ENCODE results near the gene ACSS2. TPM values are rescaled to one million over a fixed set of nuclear protein-coding genes. Genes with fewer than 3 reads are reported as not detected.

The ACSS2 gene
- total and polyA plus RNA-seq, 2 of the 8 experiments (the other 6 are each of a cell fraction or from before 2014, with no cell fraction given), result 17.7 to 24.2 TPM

DNA sequence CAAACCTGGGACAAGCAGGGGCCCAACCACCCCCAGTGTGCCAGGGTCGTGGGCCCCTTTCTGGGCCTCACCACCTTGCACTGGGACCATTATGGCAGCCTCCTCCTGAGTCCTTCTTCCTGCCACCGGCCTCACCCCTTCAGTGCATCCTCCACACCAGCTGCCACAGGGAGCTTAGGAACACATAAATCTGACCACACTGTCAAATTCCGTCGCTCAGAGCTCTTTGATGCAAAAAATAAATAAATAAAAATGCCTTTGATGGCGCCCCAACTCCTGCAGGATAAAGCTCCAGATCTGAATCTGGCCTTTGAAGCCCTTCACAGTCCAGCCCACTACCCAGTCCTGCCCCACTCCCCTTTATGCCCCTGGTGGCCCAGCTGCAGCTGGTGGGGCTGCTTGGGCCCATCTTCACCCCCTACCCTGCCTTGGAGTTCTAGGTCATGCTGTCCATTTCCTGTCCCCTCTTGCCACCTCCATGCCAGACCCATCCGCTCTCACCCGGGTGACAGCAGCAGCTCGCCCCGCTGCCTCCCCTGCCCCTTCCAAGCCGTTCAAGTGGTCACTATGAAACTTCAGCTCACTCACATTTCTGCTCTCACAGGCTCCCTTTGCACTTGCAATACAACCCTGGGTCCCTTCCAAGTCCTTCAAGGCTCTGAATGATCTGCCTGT is 95.3 kb downstream of the ACSS2 start (continued):
- no peak for TF ChIP-seq NRF1 (IDR thresholded peaks at IDR 0.05; ENCODE audit: low read depth, low read length)
- TF ChIP-seq SP1 (IDR thresholded peaks at IDR 0.05; ENCODE audit: low read depth, low read length), result no peak
- TF ChIP-seq TBP (IDR thresholded peaks at IDR 0.05; ENCODE audit: low read depth, low read length), result no peak
- TF ChIP-seq HDAC2 (IDR thresholded peaks at IDR 0.05; ENCODE audit: borderline replicate concordance in 1 of 2, low read depth in 2 of 2, low read length in 2 of 2), result no peak
- TF ChIP-seq CHD7 (IDR thresholded peaks at IDR 0.05; ENCODE audit: insufficient replicate concordance, low read length), result no peak
- no peak for TF ChIP-seq CBX8 (IDR thresholded peaks at IDR 0.05; ENCODE audit: borderline replicate concordance, low read depth, low read length)
